Uterus (tissue), 2 donors: Measurements from ENCODE around the gene PCDHA12.

ENCODE experiments used
- CTCF ChIP-seq, 4 experiments: fragments of 200-600 bp in 2 of 4; fragments of 450-650 bp in 2 of 4; sonication (generic) in 2 of 4; IDR thresholded peaks; one replicate each; pipeline ENCODE4 v1.5.1; 2016 to 2019; ENCODE audit warnings: antibody characterized with exemption in 4 of 4, mild to moderate bottlenecking in 2 of 4, moderate library complexity in 1 of 4
- POLR2A ChIP-seq, 2 donors: fragments of 450-650 bp; IDR thresholded peaks; one replicate each; pipeline ENCODE4 v1.6.1; 2016; ENCODE audit warnings: antibody characterized with exemption in 2 of 2, mild to moderate bottlenecking in 1 of 2, moderate library complexity in 1 of 2

DNA sequence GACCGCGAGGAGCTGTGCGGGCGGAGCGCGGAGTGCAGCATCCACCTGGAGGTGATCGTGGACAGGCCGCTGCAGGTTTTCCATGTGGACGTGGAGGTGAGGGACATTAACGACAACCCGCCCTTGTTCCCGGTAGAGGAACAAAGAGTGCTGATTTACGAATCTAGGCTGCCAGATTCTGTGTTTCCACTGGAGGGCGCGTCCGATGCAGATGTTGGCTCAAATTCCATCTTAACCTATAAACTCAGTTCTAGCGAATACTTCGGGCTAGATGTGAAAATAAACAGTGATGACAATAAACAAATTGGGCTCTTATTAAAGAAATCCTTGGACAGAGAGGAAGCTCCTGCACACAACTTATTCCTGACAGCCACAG, 46.8 kb upstream of the PCDHA12 start:
- TF ChIP-seq CTCF (IDR thresholded peaks at IDR 0.05) (peak in 1 of 4 experiments; percentile 8), POLR2A (IDR thresholded peaks at IDR 0.05) (no peak)
